Skeletal muscle satellite cell (primary cell): ENCODE data around the gene GHR. TPM values are rescaled to one million over a fixed set of nuclear protein-coding genes. Genes with fewer than 3 reads are reported as not detected.
A peak's percentile ranks its signal among the peaks of the same experiment; 100 is the strongest.

Experiments
- H3K27me3 ChIP-seq: 2 replicates; pipeline ENCODE4 v1.7.0; 2013; ENCODE audit warnings: low read length; ENCODE audit not compliant: control insufficient read depth, insufficient read depth
- H3K36me3 ChIP-seq: 2 replicates; pipeline ENCODE4 v1.7.0; 2013; ENCODE audit warnings: mild to moderate bottlenecking, control low read depth, low read length; ENCODE audit not compliant: insufficient read depth
- H3K4me1 ChIP-seq: 2 replicates; pipeline ENCODE4 v1.7.0; 2013; ENCODE audit warnings: low read length; ENCODE audit not compliant: control insufficient read depth, insufficient read depth
- H3K4me2 ChIP-seq: 2 replicates; pipeline ENCODE4 v1.7.0; 2013; ENCODE audit warnings: mild to moderate bottlenecking, low read length
- H3K4me3 ChIP-seq: 2 replicates; pipeline ENCODE4 v1.7.0; 2013; ENCODE audit warnings: low read length
- H3K9ac ChIP-seq: 2 replicates; pipeline ENCODE4 v1.7.0; 2013; ENCODE audit warnings: mild to moderate bottlenecking, low read depth, low read length, moderate library complexity
- H3K9me3 ChIP-seq: replicated peaks from 2 replicates; pipeline ENCODE4 v1.7.0; 2013; ENCODE audit warnings: mild to moderate bottlenecking, control low read depth, low read length
- total RNA-seq: library from RNA; depleted of rRNA; stranded (reverse); fragments of >200 nt; gene quantifications from 2 replicates; pipeline ENCODE4 v1.2.3, GENCODE V29; 2012; rRNA removed

The GHR gene
- total RNA-seq = 6.3 and 16.7 TPM in 2 replicates

DNA sequence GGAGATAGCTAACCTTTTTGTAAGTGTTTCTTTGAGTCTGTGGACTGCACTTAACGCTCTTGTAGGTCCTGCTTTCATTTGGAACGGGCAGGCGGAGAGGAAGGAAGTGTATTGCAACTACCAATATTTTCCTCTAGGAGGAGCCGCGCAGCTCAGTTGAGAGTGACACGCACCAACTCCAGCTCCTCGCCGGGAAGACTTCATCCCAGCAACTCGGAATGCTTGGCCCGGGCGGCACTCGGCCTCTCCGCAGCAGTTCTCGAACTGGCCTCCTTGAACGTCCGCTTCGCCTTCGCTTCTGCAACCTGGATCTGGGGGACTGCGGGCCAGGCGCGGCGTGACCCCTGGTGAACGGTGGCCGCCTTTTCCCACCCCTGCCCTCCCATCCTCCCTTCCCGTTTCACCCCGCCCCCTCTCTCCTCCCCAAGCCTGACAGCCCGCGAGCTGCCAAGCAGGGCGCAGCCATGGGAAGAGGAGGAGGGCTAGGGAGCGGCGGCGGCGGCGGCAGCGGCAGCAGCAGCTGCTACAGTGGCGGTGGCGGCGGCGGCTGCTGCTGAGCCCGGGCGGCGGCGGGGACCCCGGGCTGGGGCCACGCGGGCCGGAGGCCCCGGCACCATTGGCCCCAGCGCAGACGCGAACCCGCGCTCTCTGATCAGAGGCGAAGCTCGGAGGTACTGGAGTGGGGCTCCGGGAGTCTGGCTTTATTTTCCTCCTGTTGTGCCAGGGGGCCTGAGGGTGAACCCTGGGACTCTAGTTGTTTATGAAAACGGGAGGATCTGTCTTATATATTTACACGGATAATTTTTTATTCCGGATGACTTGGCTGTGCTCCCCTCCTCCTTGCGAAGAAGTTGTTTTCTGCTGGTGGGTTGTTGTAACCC, at the start of gene GHR:
Gene GHR (plus strand): TSS at position 155 of the 881 bp plus-strand sequence. CDS start 142,436 bp downstream, outside the sequence.
- Histone ChIP-seq H3K27me3 (no peaks in the 10 kb centered on the region), H3K4me3 (peak within 1 kb of the TSS; percentile 78), H3K9ac (peak within 1 kb of the TSS; percentile 58), H3K4me2 (peak within 1 kb of the TSS; percentile 89), H3K4me1 (peaks cover 11% of the 10 kb centered on the region), H3K36me3 (no peaks in the 10 kb centered on the region), H3K9me3 (no peaks in the 10 kb centered on the region)

DNA sequence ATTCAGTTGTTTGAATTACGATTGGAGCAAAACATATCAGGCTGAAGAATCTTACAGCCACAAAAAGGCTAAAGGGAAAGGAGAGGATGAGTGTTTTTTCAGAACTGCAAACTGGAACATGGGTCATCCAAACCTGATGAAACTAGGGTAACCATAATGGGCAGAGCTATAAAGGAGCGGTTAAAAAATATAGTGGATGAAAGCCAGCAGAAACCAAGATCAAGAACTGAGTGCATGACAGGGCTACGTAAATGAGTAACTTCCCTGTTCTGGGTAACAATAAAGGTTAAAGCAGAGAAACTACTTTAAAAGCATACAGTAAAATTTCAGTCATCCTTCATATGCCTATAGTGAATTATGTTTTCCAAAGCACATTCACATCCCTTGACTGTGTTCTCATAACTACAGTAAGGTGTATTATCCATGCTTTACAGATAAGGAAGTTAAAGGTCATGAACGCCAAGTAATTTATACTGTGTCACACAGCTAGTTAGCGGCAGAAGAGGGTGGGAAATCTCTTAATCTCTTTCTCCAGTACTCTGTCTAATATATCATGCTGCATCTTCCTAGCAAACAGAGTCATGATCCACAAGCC, 48.5 kb upstream of the GHR start:
- H3K4me2 ChIP-seq = no peak overlapping the region
- H3K36me3 ChIP-seq = no peaks in the 10 kb centered on the region
- H3K4me1 ChIP-seq = peaks cover 12% of the 10 kb centered on the region
- H3K9ac ChIP-seq = no peak overlapping the region
- H3K9me3 ChIP-seq = no peaks in the 10 kb centered on the region
- no peaks in the 10 kb centered on the region for H3K27me3 ChIP-seq
- H3K4me3 ChIP-seq = no peak overlapping the region

GRCh38 chr5:42377496-42377895, 45.7 kb upstream of the GHR start:
- Histone ChIP-seq H3K4me1 (peaks cover 12% of the 10 kb centered on the region), H3K9me3 (no peaks in the 10 kb centered on the region), H3K4me2 (no peak overlapping the region), H3K36me3 (no peaks in the 10 kb centered on the region), H3K4me3 (no peak overlapping the region), H3K9ac (no peak overlapping the region), H3K27me3 (no peaks in the 10 kb centered on the region)

DNA sequence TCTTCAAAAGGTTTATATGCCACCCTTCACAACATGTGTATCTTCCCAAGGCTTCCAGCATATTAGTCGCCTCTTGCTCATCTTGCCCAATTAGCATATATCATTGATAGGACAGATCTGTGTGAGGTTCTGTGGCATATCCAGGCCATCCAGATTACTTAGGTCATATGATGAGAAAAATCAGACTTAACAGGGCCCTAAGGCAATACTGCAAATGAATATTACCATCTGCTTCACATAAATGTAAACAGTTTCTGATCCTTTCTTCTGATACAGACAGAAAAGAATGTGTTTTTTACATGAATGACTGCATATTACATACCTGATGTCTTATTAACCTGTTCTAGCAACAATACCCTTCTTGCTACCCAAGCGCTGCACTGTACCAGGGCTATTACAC, 41.3 kb upstream of the GHR start:
- H3K4me3 ChIP-seq = no peak overlapping the region
- no peak overlapping the region for H3K4me2 ChIP-seq
- peaks cover 14% of the 10 kb centered on the region for H3K4me1 ChIP-seq
- no peaks in the 10 kb centered on the region for H3K27me3 ChIP-seq
- H3K36me3 ChIP-seq = no peaks in the 10 kb centered on the region
- H3K9ac ChIP-seq = no peak overlapping the region
- H3K9me3 ChIP-seq = no peaks in the 10 kb centered on the region

DNA sequence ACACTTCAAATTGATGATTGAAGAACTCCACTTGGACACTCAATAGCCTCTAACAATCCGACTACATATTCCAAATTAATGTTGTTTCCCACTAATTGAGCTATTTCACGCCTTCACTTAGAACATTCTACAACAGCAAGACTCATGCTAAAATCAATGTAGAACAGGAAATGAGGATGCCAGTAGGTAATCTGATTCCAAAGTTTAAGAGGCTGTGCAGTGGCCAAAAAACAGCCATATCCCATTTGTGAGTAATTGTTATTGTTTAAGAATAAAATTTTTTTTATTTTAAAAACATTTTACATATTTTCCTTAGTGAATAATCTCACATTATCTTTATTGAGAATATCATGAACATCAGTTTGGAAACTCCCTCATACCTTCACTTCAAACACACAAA, 35.7 kb upstream of the GHR start:
- no peak overlapping the region for H3K4me3 ChIP-seq

DNA sequence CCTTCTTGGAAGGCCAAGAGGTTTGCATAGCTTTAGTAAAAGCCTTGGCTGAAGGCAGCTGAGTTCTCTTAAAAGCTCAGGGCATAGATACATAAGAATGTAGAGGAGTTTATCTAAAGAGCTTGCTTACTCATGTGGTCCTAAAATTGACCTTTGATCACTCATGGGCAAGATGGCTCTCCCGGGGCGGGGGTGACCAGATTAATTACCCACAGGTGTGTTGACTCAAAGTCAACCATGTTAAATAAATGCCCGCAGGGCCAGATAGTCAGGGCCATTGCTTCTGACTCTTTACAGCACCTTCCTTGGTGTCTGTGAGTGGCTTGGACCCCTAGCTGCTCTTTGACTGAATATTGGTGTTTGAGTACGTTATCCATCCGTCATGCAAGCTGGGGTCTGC, 33.1 kb upstream of the GHR start:
- Histone ChIP-seq H3K9ac (no peak overlapping the region), H3K4me2 (no peak overlapping the region), H3K27me3 (no peaks in the 10 kb centered on the region), H3K4me3 (no peak overlapping the region), H3K36me3 (no peaks in the 10 kb centered on the region), H3K9me3 (no peaks in the 10 kb centered on the region), H3K4me1 (peaks cover 19% of the 10 kb centered on the region)

More for the DNA sequence above, 35.7 kb upstream of the GHR start:
- no peaks in the 10 kb centered on the region for H3K36me3 ChIP-seq
- peaks cover 19% of the 10 kb centered on the region for H3K4me1 ChIP-seq
- H3K4me2 ChIP-seq = peak overlapping the region; percentile 45
- no peaks in the 10 kb centered on the region for H3K9me3 ChIP-seq
- no peak overlapping the region for H3K9ac ChIP-seq
- no peaks in the 10 kb centered on the region for H3K27me3 ChIP-seq

- H3K4me3 ChIP-seq = no peak overlapping the region
- no peak overlapping the region for H3K9ac ChIP-seq
- no peaks in the 10 kb centered on the region for H3K9me3 ChIP-seq
- H3K27me3 ChIP-seq = no peaks in the 10 kb centered on the region
- H3K4me1 ChIP-seq = peaks cover 8% of the 10 kb centered on the region
- H3K36me3 ChIP-seq = no peaks in the 10 kb centered on the region
- no peak overlapping the region for H3K4me2 ChIP-seq
Measured at GRCh38 chr5:42392917-42393316, 30.3 kb upstream of the GHR start.

DNA sequence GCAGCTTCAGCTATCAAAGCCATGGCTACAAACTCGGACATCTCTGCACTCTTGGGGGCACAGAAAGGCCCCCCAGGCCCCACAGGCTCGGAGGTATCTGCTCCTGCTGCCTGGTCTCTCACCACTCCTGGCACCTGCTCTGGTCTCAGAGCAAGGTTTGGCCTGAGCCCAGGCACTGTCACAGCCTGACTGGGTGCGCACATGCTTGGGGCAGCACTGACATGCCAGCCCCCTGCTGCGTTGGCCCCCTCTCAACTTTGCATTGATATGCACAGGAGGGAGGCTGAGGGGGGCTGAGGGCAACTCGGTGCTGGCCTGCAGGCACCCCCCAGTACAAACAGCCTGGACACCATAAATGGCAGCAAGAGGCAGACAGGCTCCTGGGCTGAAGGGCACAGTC, 27.1 kb upstream of the GHR start:
- Histone ChIP-seq H3K27me3 (peaks cover 9% of the 10 kb centered on the region), H3K9me3 (no peaks in the 10 kb centered on the region), H3K4me3 (no peak overlapping the region), H3K4me2 (no peak overlapping the region), H3K36me3 (no peaks in the 10 kb centered on the region), H3K9ac (no peak overlapping the region), H3K4me1 (no peaks in the 10 kb centered on the region)

GRCh38 chr5:42397267-42397666, 26.0 kb upstream of the GHR start:
- H3K4me2 ChIP-seq = no peak overlapping the region
- H3K36me3 ChIP-seq = no peaks in the 10 kb centered on the region
- H3K27me3 ChIP-seq = peaks cover 9% of the 10 kb centered on the region
- no peak overlapping the region for H3K9ac ChIP-seq
- no peaks in the 10 kb centered on the region for H3K9me3 ChIP-seq
- no peak overlapping the region for H3K4me3 ChIP-seq
- H3K4me1 ChIP-seq = no peaks in the 10 kb centered on the region

- no peaks in the 10 kb centered on the region for H3K9me3 ChIP-seq
- no peak overlapping the region for H3K9ac ChIP-seq
- no peak overlapping the region for H3K4me3 ChIP-seq
- H3K4me2 ChIP-seq = no peak overlapping the region
- H3K27me3 ChIP-seq = peaks cover 9% of the 10 kb centered on the region
- no peaks in the 10 kb centered on the region for H3K4me1 ChIP-seq
- H3K36me3 ChIP-seq = no peaks in the 10 kb centered on the region
Measured at GRCh38 chr5:42399702-42400101, 23.5 kb upstream of the GHR start.

- no peaks in the 10 kb centered on the region for H3K4me1 ChIP-seq
- no peak overlapping the region for H3K4me3 ChIP-seq
- H3K9me3 ChIP-seq = no peaks in the 10 kb centered on the region
- H3K4me2 ChIP-seq = no peak overlapping the region
- peaks cover 11% of the 10 kb centered on the region for H3K27me3 ChIP-seq
- H3K36me3 ChIP-seq = no peaks in the 10 kb centered on the region
- H3K9ac ChIP-seq = no peak overlapping the region
Measured at GRCh38 chr5:42400474-42400873, 22.8 kb upstream of the GHR start.

DNA sequence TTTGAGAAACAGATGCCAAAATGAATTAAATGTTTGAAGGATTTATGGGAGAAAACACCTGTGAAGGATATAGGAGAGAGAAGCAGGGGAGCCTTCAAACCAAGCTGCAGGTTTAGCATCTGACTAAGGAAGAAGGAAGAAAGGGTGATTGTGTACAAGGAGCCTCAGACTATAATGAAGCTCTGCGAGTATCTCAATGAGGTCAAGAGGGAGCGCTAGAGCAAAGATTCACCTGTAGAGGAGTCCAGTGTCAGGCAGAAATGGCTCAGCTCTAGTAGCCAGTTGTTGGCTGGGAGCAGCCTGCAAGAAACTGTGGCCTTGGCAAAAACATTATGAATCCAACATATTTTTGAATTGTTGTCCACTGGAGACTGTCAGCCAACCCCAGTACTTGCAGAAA, 20.0 kb upstream of the GHR start:
- no peaks in the 10 kb centered on the region for H3K4me1 ChIP-seq
- H3K4me2 ChIP-seq = no peak overlapping the region
- H3K9me3 ChIP-seq = no peaks in the 10 kb centered on the region
- H3K4me3 ChIP-seq = no peak overlapping the region
- peaks cover 11% of the 10 kb centered on the region for H3K27me3 ChIP-seq
- H3K9ac ChIP-seq = no peak overlapping the region
- no peaks in the 10 kb centered on the region for H3K36me3 ChIP-seq
